ENCODE data around the gene NAMPT.

Gene NAMPT

DNA sequence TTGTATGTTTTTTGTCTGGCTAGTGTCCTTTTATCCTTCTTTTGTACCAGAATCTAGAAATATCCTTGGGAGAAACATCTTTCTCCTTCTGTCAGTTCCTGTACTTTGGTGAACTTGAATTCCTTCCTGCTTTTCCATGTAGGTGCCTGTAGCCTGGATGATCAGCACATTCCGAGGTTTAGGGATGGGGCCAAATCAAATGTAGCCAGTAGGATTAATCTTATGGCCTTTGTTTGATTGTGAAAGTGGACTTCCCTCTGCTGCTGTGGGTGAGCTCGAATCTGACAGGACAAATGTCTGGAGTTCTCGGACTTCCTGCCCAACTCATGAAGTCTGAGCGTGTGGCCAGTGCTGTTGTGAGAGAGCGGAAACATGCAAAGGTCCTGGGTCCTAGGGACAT, 33.2 kb upstream of the NAMPT start:
- no peak overlapping the region for H3K4me2 ChIP-seq (ENCODE audit: low read length)
- H3K9me2 ChIP-seq (ENCODE audit: low read depth, low read length): no peaks in the 10 kb centered on the region
- H3K9me3 ChIP-seq (ENCODE audit: low read length): no peaks in the 10 kb centered on the region
- H3K9ac ChIP-seq (ENCODE audit: low read length): no peak overlapping the region
- no peaks in the 10 kb centered on the region for H3K36me3 ChIP-seq (ENCODE audit: insufficient read depth, low read length)
- no peak overlapping the region for H3K4me3 ChIP-seq (ENCODE audit: low read depth, low read length, poor library complexity, severe bottlenecking)
- no peaks in the 10 kb centered on the region for H3K79me2 ChIP-seq (ENCODE audit: insufficient read depth, low read length)
- TF ChIP-seq, protein P1, sequence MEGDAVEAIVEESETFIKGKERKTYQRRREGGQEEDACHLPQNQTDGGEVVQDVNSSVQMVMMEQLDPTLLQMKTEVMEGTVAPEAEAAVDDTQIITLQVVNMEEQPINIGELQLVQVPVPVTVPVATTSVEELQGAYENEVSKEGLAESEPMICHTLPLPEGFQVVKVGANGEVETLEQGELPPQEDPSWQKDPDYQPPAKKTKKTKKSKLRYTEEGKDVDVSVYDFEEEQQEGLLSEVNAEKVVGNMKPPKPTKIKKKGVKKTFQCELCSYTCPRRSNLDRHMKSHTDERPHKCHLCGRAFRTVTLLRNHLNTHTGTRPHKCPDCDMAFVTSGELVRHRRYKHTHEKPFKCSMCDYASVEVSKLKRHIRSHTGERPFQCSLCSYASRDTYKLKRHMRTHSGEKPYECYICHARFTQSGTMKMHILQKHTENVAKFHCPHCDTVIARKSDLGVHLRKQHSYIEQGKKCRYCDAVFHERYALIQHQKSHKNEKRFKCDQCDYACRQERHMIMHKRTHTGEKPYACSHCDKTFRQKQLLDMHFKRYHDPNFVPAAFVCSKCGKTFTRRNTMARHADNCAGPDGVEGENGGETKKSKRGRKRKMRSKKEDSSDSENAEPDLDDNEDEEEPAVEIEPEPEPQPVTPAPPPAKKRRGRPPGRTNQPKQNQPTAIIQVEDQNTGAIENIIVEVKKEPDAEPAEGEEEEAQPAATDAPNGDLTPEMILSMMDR (IDR thresholded peaks at IDR 0.05; ENCODE audit: low read length): no peak
- TF ChIP-seq EZH2 (IDR thresholded peaks at IDR 0.05; ENCODE audit: borderline replicate concordance, low read length): no peak
- H3K27ac ChIP-seq (ENCODE audit: low read depth, low read length, poor library complexity, severe bottlenecking): no peak overlapping the region
- H3K4me1 ChIP-seq (ENCODE audit: insufficient read depth, low read length, severe bottlenecking): no peaks in the 10 kb centered on the region
- no peaks in the 10 kb centered on the region for H4K20me1 ChIP-seq (ENCODE audit: insufficient read depth, low read length)
- H2AFZ ChIP-seq (ENCODE audit: low read length): no peak overlapping the region
- no peaks in the 10 kb centered on the region for H3K27me3 ChIP-seq (ENCODE audit: insufficient read depth, low read length)
- H3F3A ChIP-seq (ENCODE audit: insufficient read depth, low read length): no peaks in the 10 kb centered on the region

DNA sequence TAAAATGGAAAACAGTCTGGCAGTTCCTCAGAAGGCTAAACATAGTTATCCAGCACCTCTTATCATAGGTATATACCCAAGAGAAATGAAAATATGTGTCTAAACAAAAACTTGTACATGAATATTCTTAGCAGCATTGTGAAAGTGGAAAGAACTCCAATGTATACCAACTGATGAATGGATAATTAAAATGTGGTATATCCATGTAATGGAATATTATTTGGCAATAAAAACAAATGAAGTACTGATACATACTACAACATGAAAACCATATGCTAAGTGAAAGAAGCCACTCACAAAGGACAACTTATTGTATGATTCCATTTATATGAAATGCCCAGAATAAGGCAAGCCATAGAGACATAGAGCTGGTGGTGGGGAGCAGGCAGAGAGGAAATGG, 32.2 kb upstream of the NAMPT start:
- Histone ChIP-seq H3K9me2 (ENCODE audit: low read depth, low read length) (no peaks in the 10 kb centered on the region), H3K79me2 (ENCODE audit: insufficient read depth, low read length) (no peaks in the 10 kb centered on the region), H2AFZ (ENCODE audit: low read length) (no peak overlapping the region), H3K36me3 (ENCODE audit: insufficient read depth, low read length) (no peaks in the 10 kb centered on the region), H3K4me2 (ENCODE audit: low read length) (no peak overlapping the region), H3K9me3 (ENCODE audit: low read length) (no peaks in the 10 kb centered on the region), H3K27me3 (ENCODE audit: insufficient read depth, low read length) (no peaks in the 10 kb centered on the region), H3K9ac (ENCODE audit: low read length) (no peak overlapping the region), H3K4me3 (ENCODE audit: low read depth, low read length, poor library complexity, severe bottlenecking) (no peak overlapping the region), H3K27ac (ENCODE audit: low read depth, low read length, poor library complexity, severe bottlenecking) (no peak overlapping the region), H3K4me1 (ENCODE audit: insufficient read depth, low read length, severe bottlenecking) (no peaks in the 10 kb centered on the region), H4K20me1 (ENCODE audit: insufficient read depth, low read length) (no peaks in the 10 kb centered on the region), H3F3A (ENCODE audit: insufficient read depth, low read length) (no peaks in the 10 kb centered on the region)
- TF ChIP-seq, protein P1 (IDR thresholded peaks at IDR 0.05; ENCODE audit: low read length): no peak
- no peak for TF ChIP-seq EZH2 (IDR thresholded peaks at IDR 0.05; ENCODE audit: borderline replicate concordance, low read length)

DNA sequence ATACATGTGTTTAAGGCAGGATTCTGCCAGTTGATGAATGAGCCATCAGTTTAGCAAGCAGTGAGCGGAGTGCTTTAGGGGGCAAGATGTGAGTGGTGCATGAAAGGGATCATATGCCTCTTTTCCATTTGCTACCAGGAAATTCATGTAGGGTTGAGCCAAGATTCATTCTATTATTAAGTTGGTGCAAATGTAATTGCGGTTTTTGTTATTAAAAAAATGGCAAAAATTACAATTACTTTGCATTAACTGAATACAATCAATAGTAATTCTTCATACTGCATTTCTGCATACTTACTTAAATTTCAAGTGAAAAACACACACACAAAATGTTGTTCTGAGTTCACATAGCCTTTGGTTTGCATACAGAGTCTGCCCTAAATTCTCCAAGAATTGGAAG, 30.1 kb upstream of the NAMPT start:
- Histone ChIP-seq H2AFZ (ENCODE audit: low read length) (no peak overlapping the region), H3K4me3 (ENCODE audit: low read depth, low read length, poor library complexity, severe bottlenecking) (no peak overlapping the region), H3K36me3 (ENCODE audit: insufficient read depth, low read length) (no peaks in the 10 kb centered on the region), H3K9ac (ENCODE audit: low read length) (no peak overlapping the region), H3K9me3 (ENCODE audit: low read length) (no peaks in the 10 kb centered on the region), H3K27ac (ENCODE audit: low read depth, low read length, poor library complexity, severe bottlenecking) (no peak overlapping the region), H3K4me2 (ENCODE audit: low read length) (no peak overlapping the region), H3K27me3 (ENCODE audit: insufficient read depth, low read length) (no peaks in the 10 kb centered on the region), H4K20me1 (ENCODE audit: insufficient read depth, low read length) (no peaks in the 10 kb centered on the region), H3K79me2 (ENCODE audit: insufficient read depth, low read length) (no peaks in the 10 kb centered on the region), H3K9me2 (ENCODE audit: low read depth, low read length) (no peaks in the 10 kb centered on the region), H3K4me1 (ENCODE audit: insufficient read depth, low read length, severe bottlenecking) (no peaks in the 10 kb centered on the region), H3F3A (ENCODE audit: insufficient read depth, low read length) (no peaks in the 10 kb centered on the region)
- TF ChIP-seq, protein P1 (IDR thresholded peaks at IDR 0.05; ENCODE audit: low read length): no peak
- no peak for TF ChIP-seq EZH2 (IDR thresholded peaks at IDR 0.05; ENCODE audit: borderline replicate concordance, low read length)
